Inferior parietal cortex (tissue), 1 donor: ENCODE results near the gene HAPLN2.
"Not testable (repeated sequence)": the region's sequence is repeated elsewhere in the genome, so short reads cannot be mapped to it uniquely, and the experiment has no call there.

ENCODE experiments used
- DNase-seq: peaks from one replicate; pipeline ENCODE4 v3.0.0-alpha.2; 2016; ENCODE audit errors: extremely low spot score

Gene HAPLN2

DNA sequence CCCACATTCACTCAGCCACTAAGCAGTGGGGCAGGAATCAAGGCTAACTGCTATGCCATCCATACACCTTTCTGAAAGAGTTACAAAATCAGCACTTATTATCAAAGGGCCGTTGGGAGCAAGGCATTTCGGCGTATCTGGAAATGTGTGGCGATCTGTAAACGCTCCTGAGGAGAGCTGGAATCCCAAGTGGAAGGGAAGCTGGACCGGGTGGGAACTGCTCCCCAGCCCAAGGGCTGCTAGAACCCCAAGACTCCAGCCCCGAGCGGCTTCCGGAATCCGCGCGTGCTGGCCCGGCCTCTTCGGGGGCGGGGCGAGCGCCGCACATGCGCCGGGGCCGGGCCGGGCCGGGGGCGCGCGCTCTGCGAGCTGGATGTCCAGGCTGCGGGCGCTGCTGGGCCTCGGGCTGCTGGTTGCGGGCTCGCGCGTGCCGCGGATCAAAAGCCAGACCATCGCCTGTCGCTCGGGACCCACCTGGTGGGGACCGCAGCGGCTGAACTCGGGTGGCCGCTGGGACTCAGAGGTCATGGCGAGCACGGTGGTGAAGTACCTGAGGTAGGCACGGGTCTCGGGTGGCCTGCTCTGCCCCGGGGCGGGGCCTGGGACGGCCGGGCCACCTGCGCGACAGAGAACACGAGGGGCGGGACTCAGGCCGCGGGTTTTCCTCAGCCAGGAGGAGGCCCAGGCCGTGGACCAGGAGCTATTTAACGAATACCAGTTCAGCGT lies 27.6 kb upstream of the HAPLN2 start, which contains the start of gene NAXE:
TSS of gene NAXE (plus strand) at position 345 of the 726 bp plus-strand sequence. CDS start at position 374, 29 bp downstream.
- peak; percentile 80 for DNase-seq

DNA sequence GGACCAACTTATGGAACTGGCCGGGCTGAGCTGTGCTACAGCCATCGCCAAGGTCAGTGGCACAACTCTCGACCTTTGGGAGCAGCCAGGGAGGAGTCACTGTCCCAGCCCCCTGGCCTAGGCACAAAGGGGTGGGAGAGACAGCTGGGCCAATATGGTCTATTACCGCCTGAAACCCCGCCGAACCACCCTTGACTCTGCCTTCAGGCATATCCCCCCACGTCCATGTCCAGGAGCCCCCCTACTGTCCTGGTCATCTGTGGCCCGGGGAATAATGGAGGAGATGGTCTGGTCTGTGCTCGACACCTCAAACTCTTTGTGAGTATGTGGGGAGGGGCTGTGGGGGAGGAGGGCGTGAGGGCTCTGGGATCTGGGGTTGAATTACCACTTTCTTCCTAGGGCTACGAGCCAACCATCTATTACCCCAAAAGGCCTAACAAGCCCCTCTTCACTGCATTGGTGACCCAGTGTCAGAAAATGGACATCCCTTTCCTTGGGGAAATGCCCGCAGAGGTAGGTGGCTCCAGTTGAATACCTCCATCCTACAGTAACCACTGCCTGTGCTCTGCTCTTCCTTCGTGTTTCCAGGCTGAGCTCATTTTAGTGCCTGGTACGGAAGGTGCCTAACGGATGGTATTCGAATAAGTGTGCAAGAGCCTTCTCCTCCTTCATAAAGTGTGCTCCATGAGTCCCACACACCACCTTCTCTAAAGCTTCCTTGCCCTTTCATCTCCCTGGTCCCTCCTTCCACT lies 26.9 kb upstream of the HAPLN2 start:
- DNase-seq, result no peak

DNA sequence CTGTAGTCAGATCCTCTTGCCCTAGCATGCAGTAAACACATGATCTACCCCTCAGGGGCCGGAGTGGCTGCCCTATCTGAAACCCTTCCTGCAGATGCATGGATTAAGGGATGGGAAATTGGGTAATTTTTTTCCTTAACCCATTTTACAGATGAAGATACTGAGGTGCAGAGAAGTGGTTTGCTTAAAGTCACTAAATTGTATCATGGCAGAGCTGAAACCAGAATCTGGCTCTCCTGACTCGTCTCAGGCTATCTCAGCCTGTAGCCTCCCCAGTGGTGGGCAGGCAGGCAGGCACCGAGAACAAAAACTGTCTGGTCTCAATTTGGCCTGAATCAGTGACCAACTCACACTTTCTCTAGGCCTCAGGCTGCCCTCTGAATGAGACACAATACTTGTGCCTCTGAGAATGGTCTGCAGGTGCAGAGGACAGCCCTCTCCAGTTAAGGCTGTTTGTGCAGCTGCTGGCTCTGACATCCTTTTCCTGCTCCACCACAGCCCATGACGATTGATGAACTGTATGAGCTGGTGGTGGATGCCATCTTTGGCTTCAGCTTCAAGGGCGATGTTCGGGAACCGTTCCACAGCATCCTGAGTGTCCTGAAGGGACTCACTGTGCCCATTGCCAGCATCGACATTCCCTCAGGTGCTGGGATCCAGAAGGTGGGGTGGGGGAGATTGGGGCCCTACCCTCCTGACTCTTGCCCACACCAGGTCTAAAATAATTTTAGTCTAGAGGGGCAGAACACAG lies 26.1 kb upstream of the HAPLN2 start:
- DNase-seq, result no peak

DNA sequence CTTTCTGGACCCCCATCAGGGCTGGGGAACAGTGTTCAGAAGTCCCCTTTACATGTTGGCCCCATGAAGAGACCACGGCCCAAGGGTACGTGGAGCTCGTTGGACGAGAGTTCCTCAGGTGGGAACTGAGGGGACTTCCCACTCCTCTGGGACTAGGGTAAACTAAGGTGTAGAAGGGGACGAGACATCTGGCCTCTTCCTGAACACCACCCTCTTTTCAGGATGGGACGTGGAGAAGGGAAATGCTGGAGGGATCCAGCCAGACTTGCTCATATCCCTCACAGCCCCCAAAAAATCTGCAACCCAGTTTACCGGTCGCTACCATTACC lies 25.6 kb upstream of the HAPLN2 start:
- DNase-seq, result no peak

DNA sequence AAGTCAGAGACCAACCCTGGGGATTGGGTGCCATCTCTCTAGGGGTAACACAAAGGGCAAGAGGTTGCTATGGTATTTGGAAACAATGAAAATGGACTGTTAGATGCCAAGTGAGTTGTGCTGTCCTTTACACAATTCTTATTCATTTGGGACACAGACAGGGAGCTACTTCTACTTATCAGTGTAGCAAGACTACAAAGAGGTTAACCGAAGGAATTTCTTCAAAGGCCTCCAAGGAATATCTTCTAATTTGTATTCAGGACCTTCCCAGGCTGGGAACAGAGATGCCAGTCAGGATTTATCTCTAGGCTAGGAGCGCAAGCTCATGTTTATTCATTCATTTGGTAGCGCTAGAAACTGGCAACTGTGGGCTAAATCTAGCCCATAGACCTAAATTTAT lies 25.0 kb upstream of the HAPLN2 start:
- DNase-seq, result no peak

DNA sequence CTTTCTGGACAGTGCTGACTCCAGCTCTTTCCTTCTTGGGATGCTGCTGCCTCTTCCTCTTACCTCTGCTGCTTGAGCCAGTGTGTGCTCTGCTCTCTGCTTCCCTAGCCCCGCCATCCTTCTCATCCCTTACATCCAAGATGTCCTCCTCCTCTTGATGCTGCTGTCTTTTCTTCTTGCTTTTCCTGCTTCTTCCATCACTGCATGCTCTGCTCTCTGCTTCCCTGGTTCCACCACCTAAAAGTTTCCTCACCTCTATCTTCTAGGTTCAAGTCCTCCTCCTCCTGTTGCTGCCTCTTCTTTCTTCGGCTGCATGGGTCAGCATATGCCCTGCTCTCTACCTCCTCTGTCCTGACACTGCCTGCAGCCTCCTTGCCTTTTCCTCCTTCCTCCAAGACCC lies 24.2 kb upstream of the HAPLN2 start:
- DNase-seq, result no peak

DNA sequence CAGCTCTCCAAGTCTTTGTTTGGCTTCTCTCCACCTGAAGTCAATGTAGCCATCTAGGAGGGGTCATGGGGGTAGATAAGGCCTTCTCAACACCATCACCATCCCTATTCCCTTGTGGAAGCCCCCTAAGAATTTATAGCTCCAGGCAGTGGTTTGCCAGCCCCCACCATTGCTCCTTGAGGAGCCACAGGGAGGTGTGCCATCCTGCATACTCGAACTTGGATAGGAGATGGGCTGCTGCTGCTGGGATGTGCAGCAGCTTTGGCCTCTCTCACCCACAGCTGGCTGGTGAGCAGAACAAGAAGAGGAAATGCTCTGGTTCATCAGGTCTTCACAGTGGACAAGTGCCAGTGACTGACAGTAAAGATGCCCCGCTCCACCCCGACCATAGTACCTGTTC lies 22.8 kb upstream of the HAPLN2 start:
- no peak for DNase-seq

DNA sequence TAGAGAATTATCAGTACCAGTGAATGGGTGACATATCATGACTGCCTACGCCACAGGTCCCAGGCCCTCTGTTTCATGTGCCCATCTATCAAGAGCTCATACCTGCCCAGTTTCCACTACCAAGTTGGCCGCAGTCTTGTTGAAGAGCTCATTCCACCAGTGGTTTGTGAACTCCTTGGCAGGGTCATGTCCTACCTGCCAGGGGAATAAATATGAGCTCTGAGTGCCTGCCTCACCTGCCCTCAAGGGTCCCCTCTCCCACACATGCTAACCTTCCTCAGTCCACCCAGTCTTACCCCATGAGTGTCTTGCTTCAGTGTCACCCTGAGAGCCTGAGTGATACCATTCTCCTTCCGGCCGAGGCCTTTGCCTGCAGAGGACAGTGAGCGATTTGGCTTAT lies 21.1 kb upstream of the HAPLN2 start:
- DNase-seq, result no peak

DNA sequence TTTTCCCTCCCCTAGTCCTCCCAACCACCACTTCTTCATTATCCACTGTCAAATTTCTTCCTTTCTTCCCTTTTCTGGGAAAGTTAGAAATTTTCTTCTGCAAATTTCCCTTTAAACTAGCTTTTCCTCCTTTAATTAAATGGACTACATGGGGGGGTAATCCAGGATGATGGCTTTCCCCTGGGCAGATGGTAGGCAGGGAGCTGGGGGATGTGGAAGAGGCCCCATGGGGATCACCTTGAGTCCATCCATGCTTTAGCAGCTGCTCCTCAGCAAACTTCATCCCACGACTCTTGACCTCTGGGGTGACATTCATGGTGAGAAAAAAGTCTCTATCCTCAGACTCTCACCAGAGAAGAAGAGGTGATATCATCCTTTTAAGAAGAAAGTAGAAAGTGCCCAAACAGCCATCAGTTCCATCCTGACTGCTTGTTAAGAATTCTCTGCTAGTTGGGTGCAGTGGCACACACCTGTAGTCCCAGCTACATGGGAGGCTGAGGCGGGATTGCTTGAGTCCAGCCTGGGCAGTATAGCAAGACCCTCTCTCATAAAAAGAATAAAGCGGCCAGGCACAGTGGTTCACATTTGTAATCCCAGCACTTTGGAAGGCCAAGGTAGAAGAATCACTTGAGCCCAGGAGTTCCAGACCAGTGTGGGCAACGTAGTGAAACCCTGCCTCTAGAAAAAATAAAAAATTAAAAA lies 20.3 kb upstream of the HAPLN2 start:
- DNase-seq, result no peak

DNA sequence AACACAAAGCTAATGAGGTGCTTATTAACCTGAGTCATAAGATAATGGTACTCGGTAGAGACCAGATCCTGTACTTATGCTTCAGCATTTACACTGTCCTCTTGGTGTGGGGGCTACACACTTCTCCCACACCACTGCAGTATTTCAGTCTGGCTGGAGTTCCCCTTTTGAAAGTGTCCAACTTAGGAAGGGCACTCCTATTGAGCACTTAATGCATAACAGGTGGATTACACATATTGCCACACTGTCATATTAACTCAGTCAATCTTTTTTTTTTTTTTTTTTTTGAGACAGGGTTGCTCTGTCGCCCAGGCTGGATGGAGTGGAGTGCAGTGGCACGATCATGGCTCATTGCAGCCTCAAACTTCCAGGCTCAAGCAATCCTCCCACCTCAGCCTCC lies 19.4 kb upstream of the HAPLN2 start:
- no peak for DNase-seq

DNA sequence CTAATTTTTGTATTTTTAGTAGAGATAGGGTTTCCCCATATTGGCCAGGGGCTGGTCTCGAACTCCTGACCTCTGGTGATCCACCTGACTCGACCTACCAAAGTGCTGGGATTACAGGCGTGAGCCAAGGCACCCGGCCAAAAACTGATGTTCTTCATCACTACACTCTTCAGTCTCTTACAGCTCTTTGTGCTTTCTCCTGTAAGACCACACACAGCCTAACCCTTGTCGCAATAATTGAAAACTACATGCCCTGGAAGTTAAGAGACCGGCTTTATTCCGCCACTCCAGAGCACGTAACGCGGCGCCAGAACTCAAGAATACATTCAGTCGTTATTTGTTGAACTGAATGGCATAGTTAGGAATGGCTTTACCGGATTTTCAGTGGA lies 18.5 kb upstream of the HAPLN2 start:
- DNase-seq, result no peak

DNA sequence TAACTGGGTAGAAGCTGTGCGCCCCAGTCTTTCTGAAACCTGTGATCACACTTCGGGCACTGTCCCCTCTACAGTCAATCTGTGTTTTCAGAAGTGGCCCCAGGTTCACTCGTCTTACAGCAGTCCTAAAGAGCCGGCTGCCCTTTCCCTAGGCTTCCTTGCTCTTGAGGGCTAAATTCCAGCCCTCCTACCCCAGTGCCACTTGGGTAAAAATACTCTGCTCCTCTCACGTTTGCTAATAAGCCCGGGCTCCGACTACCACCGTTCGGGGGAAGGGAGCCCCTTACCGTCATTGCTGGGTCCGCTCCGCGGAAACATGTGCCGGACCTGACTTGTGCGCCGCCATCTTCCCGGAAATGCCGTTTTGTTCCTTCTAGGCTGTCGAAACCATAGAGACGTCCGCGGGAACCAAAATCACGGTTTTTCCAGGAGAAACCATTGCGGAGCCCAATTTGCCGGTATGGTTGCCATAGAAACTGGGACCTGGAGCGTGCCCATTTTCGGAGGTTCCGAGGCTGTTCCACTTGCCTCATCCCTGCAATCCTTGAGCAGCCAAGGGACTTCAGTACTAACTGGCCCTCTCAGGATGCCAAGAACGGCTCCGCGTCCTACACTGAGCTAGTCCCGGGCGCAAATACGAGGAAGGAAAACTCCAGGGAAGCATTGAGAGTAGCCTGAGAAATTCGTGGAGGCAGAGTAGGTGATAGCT lies 17.9 kb upstream of the HAPLN2 start, which contains the start of gene GPATCH4:
TSS of gene GPATCH4 (minus strand) at position 358 of the 709 bp plus-strand sequence.
- peak; percentile 92 for DNase-seq

DNA sequence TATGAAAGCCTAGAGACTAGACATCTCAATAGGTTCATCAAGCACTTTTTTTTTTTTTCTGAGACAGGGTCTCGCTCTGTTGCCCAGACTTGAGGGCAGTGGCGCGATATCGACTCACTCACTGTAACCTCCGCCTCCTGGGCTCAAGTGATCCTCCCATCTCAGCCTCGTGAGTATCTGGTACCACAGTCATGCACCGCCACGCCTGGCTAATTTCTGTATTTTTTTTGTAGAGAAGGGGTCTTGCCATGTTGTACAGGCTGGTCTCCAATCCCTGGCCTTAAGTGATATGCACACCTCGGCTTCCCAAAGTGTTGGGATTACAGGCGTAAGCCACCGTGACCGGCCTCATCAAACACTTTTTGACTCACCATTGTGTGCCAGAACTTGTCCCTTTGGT lies 17.3 kb upstream of the HAPLN2 start:
- DNase-seq, result no peak

DNA sequence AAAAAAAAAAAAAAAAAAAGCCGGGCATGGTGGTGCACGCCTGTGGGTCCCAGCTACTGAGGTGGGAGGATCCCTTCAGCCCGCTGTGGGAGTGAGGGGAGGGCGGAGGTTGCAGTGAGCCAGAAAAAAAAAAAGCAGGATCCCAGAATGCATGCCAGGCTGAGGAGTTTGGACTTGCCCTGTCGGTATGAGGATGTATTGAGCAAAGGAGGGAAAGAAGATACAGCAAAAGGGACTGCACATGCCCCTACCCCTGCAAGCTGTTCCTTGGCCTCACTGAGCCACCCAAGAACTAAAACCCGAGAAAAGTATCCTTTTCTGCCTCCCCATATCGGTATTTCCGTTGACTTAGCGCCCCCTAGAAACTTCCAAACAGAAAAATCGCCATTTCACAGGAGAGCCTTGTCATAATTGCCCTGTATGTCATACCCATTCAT lies 16.6 kb upstream of the HAPLN2 start:
- no peak for DNase-seq

DNA sequence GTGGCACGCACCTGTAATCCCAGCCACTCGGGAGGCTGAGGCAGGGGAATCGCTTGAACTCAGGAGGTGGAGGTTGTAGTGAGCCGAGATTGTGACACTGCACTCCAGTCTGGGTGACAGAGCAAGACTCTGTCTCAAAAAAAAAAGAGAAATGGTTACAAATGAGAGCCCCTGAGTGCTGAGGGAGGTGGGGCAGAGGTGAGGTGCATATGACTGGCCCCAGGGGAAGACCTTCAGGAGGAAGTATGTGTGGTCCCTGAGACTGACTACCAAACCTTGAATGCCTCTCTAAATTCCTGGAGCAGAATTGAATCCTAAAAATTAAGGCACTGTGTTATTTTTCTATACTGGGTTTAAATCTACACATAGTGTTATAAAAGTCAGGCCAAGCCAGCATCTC lies 11.9 kb upstream of the HAPLN2 start:
- not testable (repeated sequence) for DNase-seq

DNA sequence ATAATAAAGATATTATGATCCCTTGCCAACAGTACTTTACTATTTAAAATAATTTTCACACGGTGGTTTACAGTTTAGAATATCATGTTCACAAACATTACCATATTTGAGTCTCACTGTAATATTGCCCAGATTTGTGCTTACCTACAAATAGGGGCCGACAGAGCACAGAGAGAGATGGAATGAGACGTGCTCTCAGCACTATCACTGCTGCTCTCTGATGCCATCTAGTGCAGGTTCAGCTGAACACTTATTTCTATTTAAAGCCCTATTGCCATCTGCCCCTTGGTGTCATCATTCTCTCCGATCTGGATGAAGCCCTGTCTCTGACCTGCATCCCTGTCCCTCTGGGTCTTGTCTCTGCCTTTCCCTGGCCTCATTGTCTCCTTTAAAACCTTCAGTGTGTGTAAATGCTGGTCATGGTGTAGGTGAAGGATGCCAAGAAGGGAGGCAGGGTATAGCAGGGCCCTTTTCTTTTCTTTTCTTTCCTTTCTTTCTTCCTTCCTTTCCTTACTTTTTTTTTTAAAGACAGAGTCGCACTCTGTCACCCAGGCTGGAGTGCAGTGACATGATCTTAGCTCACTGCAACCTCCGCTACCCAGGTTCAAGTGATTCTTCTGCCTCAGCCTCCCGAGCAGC lies 11.1 kb upstream of the HAPLN2 start:
- DNase-seq, result peak; percentile 86

DNA sequence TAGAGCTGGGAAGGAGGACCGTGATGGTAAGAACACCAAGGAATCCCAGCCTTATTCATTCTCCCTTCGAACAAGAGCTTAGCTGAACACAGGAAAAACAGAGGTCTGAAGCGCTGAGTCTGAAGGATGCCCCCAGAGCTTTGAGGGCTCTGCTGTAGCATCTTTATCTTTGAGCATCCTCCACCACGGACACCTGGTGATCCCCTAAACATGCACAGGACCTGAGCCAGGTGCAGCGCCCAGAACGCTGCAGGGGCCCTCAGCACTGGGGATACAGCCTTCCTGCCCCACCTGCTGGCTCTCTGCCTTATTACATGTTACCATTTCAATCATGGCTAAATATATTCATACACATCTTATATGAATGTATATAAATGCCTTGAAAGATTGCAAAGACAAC lies 10.2 kb upstream of the HAPLN2 start:
- DNase-seq, result no peak

DNA sequence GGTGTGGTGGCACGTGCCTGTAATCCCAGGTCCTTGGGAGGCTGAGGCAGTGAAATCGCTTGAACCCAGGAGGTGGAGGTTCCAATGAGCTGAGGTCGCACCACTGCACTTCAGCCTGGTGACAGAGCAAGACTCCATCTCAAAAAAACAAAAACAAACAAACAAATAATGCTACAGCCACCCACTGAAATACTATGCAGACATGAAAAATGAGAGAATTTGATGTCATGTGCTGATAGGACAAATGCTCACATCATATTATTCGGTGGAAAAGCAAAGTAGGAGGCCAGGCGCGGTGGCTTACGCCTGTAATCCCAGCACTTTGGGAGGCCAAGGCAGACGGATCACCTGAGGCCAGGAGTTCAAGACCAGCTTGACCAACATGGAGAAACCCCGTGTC lies 9.1 kb upstream of the HAPLN2 start:
- DNase-seq, result not testable (repeated sequence)

DNA sequence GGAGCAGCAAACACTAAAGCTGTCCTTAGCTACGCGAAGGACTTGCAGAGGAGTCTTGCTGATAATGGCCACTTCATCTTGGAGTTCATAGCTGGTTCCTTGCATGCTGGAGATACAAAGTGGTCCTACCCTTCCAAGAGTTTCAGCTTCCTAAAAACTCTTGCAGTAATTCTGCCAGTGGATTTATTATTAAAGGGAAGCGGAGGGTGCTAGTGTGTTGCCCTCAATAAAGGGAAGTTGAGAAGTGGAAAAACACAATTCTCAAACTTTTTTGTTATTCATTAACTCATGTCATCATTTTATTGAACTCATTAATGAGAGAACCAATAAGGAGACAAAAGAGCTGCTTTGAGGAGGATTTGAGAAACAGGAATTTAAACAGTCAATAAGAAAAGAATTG lies 6.5 kb upstream of the HAPLN2 start:
- no peak for DNase-seq

DNA sequence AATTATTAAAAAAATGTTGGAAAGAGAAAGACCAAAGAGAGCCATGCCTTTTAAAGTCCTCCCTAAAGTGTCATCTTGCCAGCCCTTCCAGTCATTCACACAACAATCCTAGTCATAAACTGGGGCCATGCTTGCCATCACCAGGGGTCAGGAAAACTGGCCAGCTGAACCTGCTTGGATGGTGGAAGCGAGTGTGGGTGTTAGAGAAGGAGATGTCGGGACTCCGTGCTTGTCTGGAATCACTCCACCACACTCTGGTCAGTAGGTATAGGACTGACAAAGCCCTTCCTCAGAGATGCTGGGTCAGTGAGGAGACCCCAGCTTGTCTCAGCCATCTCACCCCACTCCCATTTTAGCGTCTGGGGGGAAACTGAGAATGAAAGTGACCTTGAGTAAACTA lies 3.3 kb upstream of the HAPLN2 start:
- no peak for DNase-seq

DNA sequence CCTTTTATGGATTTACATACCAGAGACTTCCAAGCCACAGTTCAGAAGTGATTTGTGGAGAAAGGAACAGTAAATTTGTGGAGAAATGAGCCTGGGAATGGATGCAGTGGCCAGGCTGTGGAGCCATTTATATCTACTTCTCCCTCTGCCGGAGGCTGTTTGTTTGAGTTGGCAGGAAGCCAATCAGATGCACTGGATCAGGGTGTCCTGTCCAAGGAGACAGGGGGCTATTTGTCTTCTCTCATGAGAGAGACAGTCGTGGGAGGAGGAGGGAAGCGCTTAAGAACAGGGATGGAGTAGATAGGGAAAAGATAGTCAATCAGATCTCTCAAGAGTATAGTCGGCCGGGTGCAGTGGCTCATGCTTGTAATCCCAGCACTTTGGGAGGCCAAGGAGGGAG lies 2.8 kb upstream of the HAPLN2 start:
- peak; percentile 94 for DNase-seq
